ENCODE data around the gene MIA. TPM values are rescaled to one million over a fixed set of nuclear protein-coding genes. Genes with fewer than 3 reads are reported as not detected.
A peak's percentile ranks its signal among the peaks of the same experiment; 100 is the strongest.
"Not testable (repeated sequence)": the region's sequence is repeated elsewhere in the genome, so short reads cannot be mapped to it uniquely, and the experiment has no call there.

MIA gene
- total RNA-seq, 2 experiments from 2014 or later: not detected

GRCh38 chr19:40826699-40827385 is 51.5 kb downstream of the MIA start:
- Mint-ChIP-seq H3K27ac (peak overlapping the region; percentile 66), H3K36me3 (ENCODE audit: low read depth) (peaks cover 17% of the 10 kb centered on the region), H3K4me1 (ENCODE audit: low read depth) (peaks cover 34% of the 10 kb centered on the region)
- H3K27me3 Mint-ChIP-seq (ENCODE audit: low read depth); CTCF ChIA-PET; H3K9me3 Mint-ChIP-seq (ENCODE audit: insufficient read depth); POLR2A ChIA-PET; H3K4me3 Mint-ChIP-seq: not testable (repeated sequence)
- DNase-seq (peak; percentile 77), ATAC-seq (peak; percentile 88)

Other genes starting within 250 kb of the MIA start
- 100 to 1,000 TPM; 116 to 124 TPM for gene SHKBP1, start 198.6 kb upstream of the MIA start, total RNA-seq
- 10 to 100 TPM; 54.3 to 54.7 TPM for gene LTBP4, start 174.2 kb upstream of the MIA start, total RNA-seq
- 1 to 10 TPM; 5.1 to 6.0 TPM for gene NUMBL, start 84.9 kb upstream of the MIA start, total RNA-seq
- gene COQ8B, start 58.6 kb upstream of the MIA start, total RNA-seq: 10 to 100 TPM; 21.5 to 27.2 TPM
- gene ITPKC, start 58.4 kb upstream of the MIA start, total RNA-seq: 1 to 10 TPM; 4.7 to 5.3 TPM
- 10 to 100 TPM; 15.2 to 17.1 TPM for gene ACTMAP, start 25.0 kb upstream of the MIA start, total RNA-seq
- 100 to 1,000 TPM; 175 to 183 TPM for gene SNRPA, start 24.3 kb upstream of the MIA start, total RNA-seq
- gene RAB4B, start 2.7 kb downstream of the MIA start, total RNA-seq: 10 to 100 TPM; 50.2 to 53.1 TPM
- gene EGLN2, start 23.7 kb downstream of the MIA start, total RNA-seq: 100 to 1,000 TPM; 121 to 126 TPM
- gene CYP2A6, start 74.9 kb downstream of the MIA start, total RNA-seq: not detected
- gene CYP2A7, start 106.7 kb downstream of the MIA start, total RNA-seq: not detected
- gene CYP2B6, start 215.8 kb downstream of the MIA start, total RNA-seq: not detected

All from activated CD8-positive, alpha-beta T cell treated with anti-CD3 and anti-CD28 coated beads, Interleukin-2, amount 10 ng/mL, durations not matched to agents 7 days and 5 days (primary cell).